Ovary (tissue), 9 donors: ENCODE measurements around the gene HPCAL4. TPM values are rescaled to one million over a fixed set of nuclear protein-coding genes. Genes with fewer than 3 reads are reported as not detected.

Experiments used
- DNase-seq, 5 donors: peaks; one replicate each; pipeline ENCODE4 v3.0.0-alpha.2; 2019 to 2020
- H3K27ac ChIP-seq, 2 donors: fragments of 200-600 bp; one replicate each; pipeline versions ENCODE4 v1.5.1 to v1.8.0; 2019 to 2022
- H3K27me3 ChIP-seq: fragments of 200-600 bp; one replicate; pipeline ENCODE4 v1.8.0; 2022
- H3K36me3 ChIP-seq: fragments of 200-600 bp; sonication (generic); one replicate; pipeline ENCODE4 v1.5.1; 2019
- H3K4me1 ChIP-seq: one replicate; pipeline ENCODE4 v1.8.1; 2013; ENCODE audit warnings: mild to moderate bottlenecking, moderate library complexity; ENCODE audit not compliant: insufficient read depth
- H3K4me3 ChIP-seq: fragments of 200-600 bp; sonication (generic); one replicate; pipeline ENCODE4 v1.5.1; 2017
- H3K9me3 ChIP-seq, 2 donors: fragments of 200-600 bp in 1 of 2; sonication (generic) in 1 of 2; one replicate each; pipeline versions ENCODE4 v1.5.1 to v1.8.1; 2013 to 2019; ENCODE audit warnings: mild to moderate bottlenecking in 1 of 2, moderate library complexity in 1 of 2
- EP300 ChIP-seq: sonication (generic); formaldehyde crosslinking; IDR thresholded peaks from one replicate; pipeline ENCODE4 v1.6.1; 2017; ENCODE audit warnings: antibody characterized with exemption
- POLR2A ChIP-seq: fragments of 450-650 bp; IDR thresholded peaks from one replicate; pipeline ENCODE4 v1.6.1; 2017; ENCODE audit warnings: antibody characterized with exemption, mild to moderate bottlenecking, moderate library complexity
- WGBS, 3 donors: extraction: QIAGEN DNeasy Blood & Tissue Kit in 1 of 3; methylation state at CpG; one replicate each; pipeline versions ENCODE4 v1.1.5 to v1.1.7; 2013 to 2017; 5-methylcytosine and 5-hydroxymethylcytosine counted together
- intact Hi-C, 4 donors: fragments of 100-400 bp; cut with DNase I; formaldehyde crosslinking; loops; one replicate each; pipeline versions ENCODE4 v1.11.0 to v1.15.1; 2022 to 2023
- polyA plus RNA-seq, 2 donors: library from polyadenylated mRNA; stranded (reverse); fragments of 200-250 nt in 1 of 2; fragments of 350-450 nt in 1 of 2; fragmentation: Illumina TruSeq in 1 of 2; extraction: RNeasy Lipid Tissue Mini Kit (QIAGEN cat#74804) in 1 of 2; gene quantifications; one replicate each; pipeline ENCODE4 v1.2.3, GENCODE V29; 2013 to 2014
- total RNA-seq, 7 donors: library from RNA; depleted of rRNA in 2 of 7; stranded (reverse); fragments of >200 nt in 2 of 7; fragmentation: NEBNext Ultra II Directional in 3 of 7; extraction: Animal tissue kit (Norgen Biotek cat#: 25700) in 3 of 7; gene quantifications; one replicate each; pipeline versions ENCODE4 v1.1.0 to v1.2.4, GENCODE V29; 2016 to 2023
- TF ChIP-seq, protein P1 (sequence below), 3 donors: fragments of 450-650 bp in 2 of 3; fragments of 200-600 bp in 1 of 3; IDR thresholded peaks; one replicate each; pipeline versions ENCODE4 v1.5.1 to v1.8.0; 2016 to 2022; ENCODE audit warnings: antibody characterized with exemption in 3 of 3, mild to moderate bottlenecking in 1 of 3
- donor health status: DM: no; HTN: no; CAD: no; lungs with moderate emphysema.
- donor health status: DM: no; HTN: no; CAD: no.
- donor health status: Bipolar disorder and iron deficiency.
- donor health status: DM: yes; HTN: yes; CAD: no.
- donor health status: DM: no; HTN: no; CAD: no.
- donor health status: DM: yes; HTN: yes; CAD: no.

The HPCAL4 gene
- total and polyA plus RNA-seq, 9 donors = 0.88 to 11.1 (median 3.1) TPM

GRCh38 chr1:39675220-39675619 is 16.0 kb downstream of the HPCAL4 start:
- DNase-seq = no peak
- intact Hi-C loops = no loop called here
- Histone ChIP-seq H3K27ac (no peak overlapping the region), H3K27me3 (no peaks in the 10 kb centered on the region), H3K4me3 (no peak overlapping the region), H3K9me3 (no peaks in the 10 kb centered on the region), H3K36me3 (no peaks in the 10 kb centered on the region), H3K4me1 (no peaks in the 10 kb centered on the region)
- WGBS, 3 donors = 87 to 100% (median 100%) methylated on average over 1 of the region's 1 CpG
- TF ChIP-seq, protein P1, sequence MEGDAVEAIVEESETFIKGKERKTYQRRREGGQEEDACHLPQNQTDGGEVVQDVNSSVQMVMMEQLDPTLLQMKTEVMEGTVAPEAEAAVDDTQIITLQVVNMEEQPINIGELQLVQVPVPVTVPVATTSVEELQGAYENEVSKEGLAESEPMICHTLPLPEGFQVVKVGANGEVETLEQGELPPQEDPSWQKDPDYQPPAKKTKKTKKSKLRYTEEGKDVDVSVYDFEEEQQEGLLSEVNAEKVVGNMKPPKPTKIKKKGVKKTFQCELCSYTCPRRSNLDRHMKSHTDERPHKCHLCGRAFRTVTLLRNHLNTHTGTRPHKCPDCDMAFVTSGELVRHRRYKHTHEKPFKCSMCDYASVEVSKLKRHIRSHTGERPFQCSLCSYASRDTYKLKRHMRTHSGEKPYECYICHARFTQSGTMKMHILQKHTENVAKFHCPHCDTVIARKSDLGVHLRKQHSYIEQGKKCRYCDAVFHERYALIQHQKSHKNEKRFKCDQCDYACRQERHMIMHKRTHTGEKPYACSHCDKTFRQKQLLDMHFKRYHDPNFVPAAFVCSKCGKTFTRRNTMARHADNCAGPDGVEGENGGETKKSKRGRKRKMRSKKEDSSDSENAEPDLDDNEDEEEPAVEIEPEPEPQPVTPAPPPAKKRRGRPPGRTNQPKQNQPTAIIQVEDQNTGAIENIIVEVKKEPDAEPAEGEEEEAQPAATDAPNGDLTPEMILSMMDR (IDR thresholded peaks at IDR 0.05) = no peak
- TF ChIP-seq EP300 = no peak
- TF ChIP-seq POLR2A = no peak

- WGBS, 3 donors = 64 to 87% (median 72%) methylated on average over 3 of the region's 3 CpGs
- Histone ChIP-seq H3K9me3 (no peaks in the 10 kb centered on the region), H3K27ac (no peak overlapping the region)
Observed at GRCh38 chr1:39673215-39673614, 18.0 kb downstream of the HPCAL4 start.

GRCh38 chr1:39672551-39672947 is 18.7 kb downstream of the HPCAL4 start:
- no peaks in the 10 kb centered on the region for H3K9me3 ChIP-seq
- no peaks in the 10 kb centered on the region for H3K4me1 ChIP-seq
- intact Hi-C loops = no loop called here
- peak in 1 of 5 donors; percentile 61 for DNase-seq
- TF ChIP-seq, protein P1 (IDR thresholded peaks at IDR 0.05) = no peak
- TF ChIP-seq POLR2A (no peak), EP300 (no peak)
- 27 to 34% (median 28%) methylated on average over 11 to 12 of the region's 12 CpGs for WGBS, 3 donors
- H3K4me3 ChIP-seq = no peak overlapping the region
- no peak overlapping the region for H3K27ac ChIP-seq
- H3K27me3 ChIP-seq = no peaks in the 10 kb centered on the region
- H3K36me3 ChIP-seq = no peaks in the 10 kb centered on the region

More at GRCh38 chr1:39673215-39673614, 18.0 kb downstream of the HPCAL4 start:
- Histone ChIP-seq H3K4me3 (no peak overlapping the region), H3K36me3 (no peaks in the 10 kb centered on the region), H3K4me1 (no peaks in the 10 kb centered on the region), H3K27me3 (no peaks in the 10 kb centered on the region)
- TF ChIP-seq POLR2A (no peak), EP300 (no peak)
- TF ChIP-seq, protein P1 (IDR thresholded peaks at IDR 0.05) = no peak
- DNase-seq = no peak
- intact Hi-C loops = no loop called here

DNA sequence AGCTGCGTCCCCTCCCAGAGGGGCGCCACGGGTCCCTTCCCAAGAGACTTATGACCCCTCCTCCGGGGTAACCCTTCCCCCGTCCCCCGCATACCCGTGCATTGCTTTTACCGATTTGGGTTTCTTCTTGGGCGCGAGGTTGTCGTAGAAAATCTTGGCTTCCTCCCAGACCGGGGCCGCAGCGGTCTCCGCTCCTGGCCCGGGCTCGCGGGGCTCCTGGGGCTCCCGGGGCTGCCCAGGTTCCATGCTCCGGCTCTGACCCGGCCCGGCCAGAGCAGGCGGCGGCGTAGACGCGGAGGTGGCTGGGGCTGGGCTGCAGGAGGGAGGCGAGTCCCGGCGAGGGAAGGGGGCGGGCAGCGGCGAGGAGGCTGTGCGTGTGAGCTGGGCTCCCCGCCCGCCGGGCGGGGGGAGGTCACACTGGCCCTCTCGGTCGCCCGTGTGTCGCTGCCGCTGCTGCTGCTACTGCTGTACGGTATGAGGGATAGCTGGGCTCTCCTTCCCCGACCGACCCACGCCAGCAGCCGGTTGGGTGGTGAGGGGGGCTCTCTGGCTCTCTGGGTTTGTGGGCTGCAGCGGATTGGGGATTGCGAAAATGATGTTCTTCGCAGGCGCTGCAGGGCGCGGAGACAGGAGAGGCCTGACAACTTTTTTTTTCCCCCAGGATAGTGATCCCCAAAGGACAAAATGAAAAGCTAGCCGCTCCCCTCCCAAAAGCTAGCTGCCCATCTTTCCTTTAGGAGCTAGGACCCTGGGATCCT is 19.3 kb downstream of the HPCAL4 start, which contains the start of gene NT5C1A:
NT5C1A (minus strand) TSS at position 315 of the 758 bp plus-strand sequence; CDS start at position 246, 69 bp downstream.
- Histone ChIP-seq H3K9me3 (no peaks in the 10 kb centered on the region), H3K4me3 (peak within 1 kb of the TSS; percentile 43), H3K27ac (no peak within 1 kb of the TSS), H3K27me3 (no peaks in the 10 kb centered on the region), H3K36me3 (no peaks in the 10 kb centered on the region), H3K4me1 (no peaks in the 10 kb centered on the region)
- intact Hi-C loops = no loop called here
- WGBS, 3 donors = 0 to 2% (median 2%) methylated on average over 53 to 55 of the region's 55 CpGs
- DNase-seq = peak in 4 of 5 donors; percentile 31 to 69 (median 42)
- TF ChIP-seq EP300 = no peak
- no peak for TF ChIP-seq POLR2A
- TF ChIP-seq, protein P1 (IDR thresholded peaks at IDR 0.05) = no peak
